Measurements from ENCODE around the gene MRPS27.

The MRPS27 gene

GRCh38 chr5:72203251-72203845, 116.7 kb downstream of the MRPS27 start:
- DNase-seq (ENCODE audit: low read depth) = no peak
- TF ChIP-seq CTCF (IDR thresholded peaks at IDR 0.05; ENCODE audit: insufficient read depth, low read depth, low read length, missing control alignments) = no peak
- H3K4me3 ChIP-seq (ENCODE audit: low read length) = no peak overlapping the region

GRCh38 chr5:72202331-72202825, 117.7 kb downstream of the MRPS27 start:
- H3K4me3 ChIP-seq (ENCODE audit: low read length) = no peak overlapping the region
- TF ChIP-seq CTCF (IDR thresholded peaks at IDR 0.05; ENCODE audit: insufficient read depth, low read depth, low read length, missing control alignments) = no peak
- no peak for DNase-seq (ENCODE audit: low read depth)

- DNase-seq (ENCODE audit: low read depth) = no peak
- TF ChIP-seq CTCF (IDR thresholded peaks at IDR 0.05; ENCODE audit: insufficient read depth, low read depth, low read length, missing control alignments) = no peak
These were observed 120.4 kb downstream of the MRPS27 start for GRCh38 chr5:72199681-72200080.

GRCh38 chr5:72197393-72197792, 122.6 kb downstream of the MRPS27 start:
- no peak for TF ChIP-seq CTCF (IDR thresholded peaks at IDR 0.05; ENCODE audit: insufficient read depth, low read depth, low read length, missing control alignments)
- H3K4me3 ChIP-seq (ENCODE audit: low read length) = no peak overlapping the region
- DNase-seq (ENCODE audit: low read depth) = no peak

More at GRCh38 chr5:72199681-72200080, 120.4 kb downstream of the MRPS27 start:
- no peak overlapping the region for H3K4me3 ChIP-seq (ENCODE audit: low read length)

GRCh38 chr5:72195581-72195980, 124.5 kb downstream of the MRPS27 start:
- no peak overlapping the region for H3K4me3 ChIP-seq (ENCODE audit: low read length)
- DNase-seq (ENCODE audit: low read depth) = no peak
- TF ChIP-seq CTCF (IDR thresholded peaks at IDR 0.05; ENCODE audit: insufficient read depth, low read depth, low read length, missing control alignments) = no peak

GRCh38 chr5:72194846-72195245, 125.2 kb downstream of the MRPS27 start:
- TF ChIP-seq CTCF (IDR thresholded peaks at IDR 0.05; ENCODE audit: insufficient read depth, low read depth, low read length, missing control alignments) = no peak
- DNase-seq (ENCODE audit: low read depth) = no peak
- no peak overlapping the region for H3K4me3 ChIP-seq (ENCODE audit: low read length)

GRCh38 chr5:72191404-72191803, 128.6 kb downstream of the MRPS27 start:
- DNase-seq (ENCODE audit: low read depth) = peak; percentile 35
- H3K4me3 ChIP-seq (ENCODE audit: low read length) = no peak overlapping the region
- no peak for TF ChIP-seq CTCF (IDR thresholded peaks at IDR 0.05; ENCODE audit: insufficient read depth, low read depth, low read length, missing control alignments)
